ENCODE results near the gene ACTMAP. TPM values are rescaled to one million over a fixed set of nuclear protein-coding genes. Genes with fewer than 3 reads are reported as not detected.

The ACTMAP gene
- total and polyA plus RNA-seq, 9 of the 15 experiments (the other 6 are each of a cell fraction or from before 2014, with no cell fraction given) = 1.7 to 16.6 (median 4.9) TPM

- peak; percentile 83 for TF ChIP-seq ZBTB40 (IDR thresholded peaks at IDR 0.05)
- no peak for TF ChIP-seq ZBTB40 (CRISPR knock-in tag; IDR thresholded peaks at IDR 0.05)
- TF ChIP-seq, protein P1, sequence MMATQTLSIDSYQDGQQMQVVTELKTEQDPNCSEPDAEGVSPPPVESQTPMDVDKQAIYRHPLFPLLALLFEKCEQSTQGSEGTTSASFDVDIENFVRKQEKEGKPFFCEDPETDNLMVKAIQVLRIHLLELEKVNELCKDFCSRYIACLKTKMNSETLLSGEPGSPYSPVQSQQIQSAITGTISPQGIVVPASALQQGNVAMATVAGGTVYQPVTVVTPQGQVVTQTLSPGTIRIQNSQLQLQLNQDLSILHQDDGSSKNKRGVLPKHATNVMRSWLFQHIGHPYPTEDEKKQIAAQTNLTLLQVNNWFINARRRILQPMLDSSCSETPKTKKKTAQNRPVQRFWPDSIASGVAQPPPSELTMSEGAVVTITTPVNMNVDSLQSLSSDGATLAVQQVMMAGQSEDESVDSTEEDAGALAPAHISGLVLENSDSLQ (IDR thresholded peaks at IDR 0.05) = peak; percentile 34; the same call in 1 of the 2 replicates
- TF ChIP-seq, protein P2, sequence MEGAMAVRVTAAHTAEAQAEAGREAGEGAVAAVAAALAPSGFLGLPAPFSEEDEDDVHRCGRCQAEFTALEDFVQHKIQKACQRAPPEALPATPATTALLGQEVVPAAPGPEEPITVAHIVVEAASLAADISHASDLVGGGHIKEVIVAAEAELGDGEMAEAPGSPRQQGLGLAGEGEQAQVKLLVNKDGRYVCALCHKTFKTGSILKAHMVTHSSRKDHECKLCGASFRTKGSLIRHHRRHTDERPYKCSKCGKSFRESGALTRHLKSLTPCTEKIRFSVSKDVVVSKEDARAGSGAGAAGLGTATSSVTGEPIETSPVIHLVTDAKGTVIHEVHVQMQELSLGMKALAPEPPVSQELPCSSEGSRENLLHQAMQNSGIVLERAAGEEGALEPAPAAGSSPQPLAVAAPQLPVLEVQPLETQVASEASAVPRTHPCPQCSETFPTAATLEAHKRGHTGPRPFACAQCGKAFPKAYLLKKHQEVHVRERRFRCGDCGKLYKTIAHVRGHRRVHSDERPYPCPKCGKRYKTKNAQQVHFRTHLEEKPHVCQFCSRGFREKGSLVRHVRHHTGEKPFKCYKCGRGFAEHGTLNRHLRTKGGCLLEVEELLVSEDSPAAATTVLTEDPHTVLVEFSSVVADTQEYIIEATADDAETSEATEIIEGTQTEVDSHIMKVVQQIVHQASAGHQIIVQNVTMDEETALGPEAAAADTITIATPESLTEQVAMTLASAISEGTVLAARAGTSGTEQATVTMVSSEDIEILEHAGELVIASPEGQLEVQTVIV (CRISPR knock-in tag; IDR thresholded peaks at IDR 0.05; ENCODE audit: borderline replicate concordance) = no peak
- TF ChIP-seq ZNF518B (CRISPR knock-in tag; IDR thresholded peaks at IDR 0.05) = no peak
- TF ChIP-seq CBX2 (IDR thresholded peaks at IDR 0.05; ENCODE audit: insufficient read depth, low read length, poor library complexity, severe bottlenecking) = no peak
- TF ChIP-seq ELK1 (CRISPR knock-in tag; IDR thresholded peaks at IDR 0.05) = no peak
Measured at GRCh38 chr19:40716482-40717324, 33.6 kb downstream of the ACTMAP start, which contains the start of the genes COQ8B and ITPKC (continued).

Measured in K562 (cell line).